CD4-positive, CD25-positive, alpha-beta regulatory T cell (primary cell): ENCODE data around the gene SAMD4A. TPM values are rescaled to one million over a fixed set of nuclear protein-coding genes. Genes with fewer than 3 reads are reported as not detected.

Experiments
- ATAC-seq, 2 donors: fragments of 150-1000 bp; cut with Tn5 transposase; one replicate each; pipeline ENCODE4 v1.10.0; 2021; ENCODE audit warnings: low read depth in 2 of 2, moderate number of reproducible peaks in 2 of 2, moderate library complexity in 1 of 2
- DNase-seq, 3 donors: peaks; one replicate each; pipeline versions ENCODE4 v3.0.0 to v3.0.0-alpha.2; 2012 to 2022; ENCODE audit warnings: mixed read lengths in 1 of 3
- H3K27ac ChIP-seq: one replicate; pipeline ENCODE4 v1.7.0; 2013; ENCODE audit warnings: mild to moderate bottlenecking, low read length; ENCODE audit not compliant: insufficient read depth, poor library complexity, severe bottlenecking
- H3K27me3 ChIP-seq: one replicate; pipeline ENCODE4 v1.7.0; 2013; ENCODE audit warnings: low read length; ENCODE audit not compliant: control insufficient read depth, insufficient read depth
- H3K36me3 ChIP-seq: one replicate; pipeline ENCODE4 v1.7.0; 2013; ENCODE audit warnings: mild to moderate bottlenecking, low read length, moderate library complexity; ENCODE audit not compliant: control insufficient read depth, insufficient read depth
- H3K4me1 ChIP-seq: 2 replicates; pipeline ENCODE4 v1.7.0; 2013; ENCODE audit warnings: mild to moderate bottlenecking, low read length; ENCODE audit not compliant: insufficient read depth, control insufficient read depth, poor library complexity, severe bottlenecking
- H3K4me3 ChIP-seq: one replicate; pipeline ENCODE4 v1.7.0; 2013; ENCODE audit warnings: low read depth, mild to moderate bottlenecking, low read length, moderate library complexity
- H3K9me3 ChIP-seq, 2 experiments: 1 replicate in 1 of 2; 2 replicates in 1 of 2; pipeline ENCODE4 v1.7.0; 2013; ENCODE audit warnings: low read length in 2 of 2, mild to moderate bottlenecking in 1 of 2, moderate library complexity in 1 of 2; ENCODE audit not compliant: control insufficient read depth in 2 of 2
- H3K27ac Mint-ChIP-seq, 3 donors: one replicate each; pipeline ENCODE4 v1.8.0; 2020 to 2022; ENCODE audit warnings: mild to moderate bottlenecking in 3 of 3, mixed read lengths in 3 of 3, moderate library complexity in 2 of 3
- H3K27me3 Mint-ChIP-seq: one replicate; pipeline ENCODE4 v1.8.0; 2022; ENCODE audit warnings: mild to moderate bottlenecking, mixed read lengths
- H3K36me3 Mint-ChIP-seq: one replicate; pipeline ENCODE4 v1.8.0; 2020; ENCODE audit warnings: mixed read lengths
- H3K4me1 Mint-ChIP-seq, 4 donors: one replicate each; pipeline ENCODE4 v1.8.0; 2020 to 2022; ENCODE audit warnings: mixed read lengths in 4 of 4, mild to moderate bottlenecking in 1 of 4
- H3K4me3 Mint-ChIP-seq, 4 donors: one replicate each; pipeline ENCODE4 v1.8.0; 2020 to 2022; ENCODE audit warnings: mild to moderate bottlenecking in 4 of 4, mixed read lengths in 4 of 4, moderate library complexity in 3 of 4
- H3K9me3 Mint-ChIP-seq, 7 donors: one replicate each; pipeline ENCODE4 v1.8.0; 2020 to 2022; ENCODE audit warnings: mixed read lengths in 7 of 7, mild to moderate bottlenecking in 3 of 7, moderate library complexity in 2 of 7
- polyA plus RNA-seq, 4 donors: library from polyadenylated mRNA; unstranded; fragments of 300-500 nt; fragmentation: Illumina TruSeq; gene quantifications; one replicate each; pipeline ENCODE4 v1.2.3, GENCODE V29; 2021
- total RNA-seq: library from RNA; stranded (reverse); gene quantifications from one replicate; pipeline ENCODE4 v1.2.3, GENCODE V29; 2022

The SAMD4A gene
- total and polyA plus RNA-seq, 5 donors from 2014 or later = 0.05 to 7.9 (median 0.13) TPM; not detected in 1

DNA sequence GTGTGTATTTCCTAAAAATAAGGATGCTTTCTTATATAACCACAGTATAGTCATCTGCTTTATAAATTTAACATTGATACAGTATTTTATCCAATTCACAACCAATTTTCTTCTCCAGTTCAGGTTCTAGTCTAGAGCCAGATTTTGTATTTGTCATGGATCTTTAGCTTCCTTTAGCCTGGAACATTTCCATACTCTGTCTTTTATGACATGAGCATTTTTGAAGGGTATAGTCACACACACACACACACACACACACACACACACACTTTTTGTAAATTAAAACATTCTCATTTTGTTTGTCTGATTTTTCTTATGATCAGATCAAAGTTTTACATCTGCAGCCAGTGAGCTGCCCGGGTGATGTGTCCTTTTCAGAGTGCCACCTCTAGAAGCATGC, 31.8 kb upstream of the SAMD4A start:
- H3K27ac Mint-ChIP-seq = no peak overlapping the region
- ATAC-seq (no peak), DNase-seq (no peak)
- no peaks in the 10 kb centered on the region for H3K9me3 Mint-ChIP-seq
- H3K9me3 ChIP-seq = no peaks in the 10 kb centered on the region
- H3K36me3 ChIP-seq = peaks cover 32% of the 10 kb centered on the region
- H3K4me1 ChIP-seq = no peaks in the 10 kb centered on the region
- no peak overlapping the region for H3K27ac ChIP-seq
- no peak overlapping the region for H3K4me3 ChIP-seq
- no peaks in the 10 kb centered on the region for H3K27me3 ChIP-seq
- H3K4me1 Mint-ChIP-seq = peaks cover 0 to 17% (median 3%) of the 10 kb centered on the region in 4 donors
- peaks cover 25% of the 10 kb centered on the region for H3K36me3 Mint-ChIP-seq
- no peak overlapping the region for H3K4me3 Mint-ChIP-seq
- H3K27me3 Mint-ChIP-seq = no peaks in the 10 kb centered on the region

DNA sequence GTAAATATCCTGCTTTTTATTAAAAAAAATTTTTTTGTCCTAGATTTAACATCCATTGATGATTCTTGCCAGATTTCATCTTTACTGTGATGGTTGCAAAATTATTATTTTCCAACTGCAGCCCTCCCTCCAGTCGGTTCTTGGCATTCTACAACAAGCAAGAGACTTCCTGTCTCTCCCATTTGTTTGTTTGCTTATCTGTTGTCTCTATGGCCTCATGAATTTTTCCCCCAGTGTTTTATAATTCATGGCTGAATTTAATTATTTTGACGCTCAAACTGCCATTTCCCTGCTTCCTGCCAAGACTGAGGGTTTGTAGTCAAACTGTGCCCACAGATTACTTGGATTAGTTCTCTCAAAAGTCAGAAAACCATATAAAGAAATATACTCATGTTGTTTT, 31.3 kb upstream of the SAMD4A start:
- Mint-ChIP-seq H3K27me3 (no peaks in the 10 kb centered on the region), H3K4me1 (peaks cover 0 to 17% (median 3%) of the 10 kb centered on the region in 4 donors), H3K27ac (peak overlapping the region in 1 of 3 donors; percentile 68), H3K9me3 (no peaks in the 10 kb centered on the region), H3K4me3 (no peak overlapping the region), H3K36me3 (peaks cover 28% of the 10 kb centered on the region)
- H3K36me3 ChIP-seq = peaks cover 32% of the 10 kb centered on the region
- ATAC-seq (no peak), DNase-seq (no peak)
- no peaks in the 10 kb centered on the region for H3K27me3 ChIP-seq
- no peaks in the 10 kb centered on the region for H3K4me1 ChIP-seq
- no peaks in the 10 kb centered on the region for H3K9me3 ChIP-seq
- H3K27ac ChIP-seq = no peak overlapping the region
- no peak overlapping the region for H3K4me3 ChIP-seq

DNA sequence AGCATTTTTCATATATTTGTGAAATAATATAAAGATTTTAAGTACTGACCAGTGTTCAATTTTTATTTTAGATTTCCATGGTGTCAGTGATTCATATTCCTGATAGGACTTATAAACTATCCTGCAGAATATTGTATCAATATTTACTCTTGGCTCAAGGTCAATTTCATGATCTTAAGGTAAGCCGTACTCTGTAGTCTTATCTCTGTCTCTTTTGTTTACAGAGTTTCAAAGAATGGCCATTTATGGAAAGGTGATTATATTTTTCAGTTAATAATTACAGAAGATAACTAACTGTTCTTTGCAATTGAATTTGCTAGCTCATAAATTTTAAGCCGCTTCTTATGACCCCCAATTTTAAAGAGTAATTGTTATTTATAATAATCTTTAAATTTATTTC, 29.3 kb upstream of the SAMD4A start:
- H3K27ac Mint-ChIP-seq = no peak overlapping the region

DNA sequence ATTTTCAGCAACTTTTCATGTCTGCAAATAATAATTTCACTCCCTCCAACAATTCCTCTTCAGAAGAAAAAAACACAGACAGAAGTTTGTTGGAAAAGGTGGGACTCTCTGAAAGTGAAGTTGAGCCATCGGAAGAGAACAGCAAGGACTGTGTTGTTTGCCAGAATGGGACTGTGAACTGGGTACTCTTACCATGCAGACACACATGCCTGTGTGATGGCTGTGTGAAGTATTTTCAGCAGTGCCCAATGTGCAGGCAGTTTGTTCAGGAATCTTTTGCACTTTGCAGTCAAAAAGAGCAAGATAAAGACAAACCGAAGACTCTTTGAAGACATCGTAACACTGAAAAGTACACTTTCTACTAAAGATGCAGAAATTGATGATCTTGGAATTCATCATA, 28.9 kb upstream of the SAMD4A start:
- H3K27me3 Mint-ChIP-seq = no peaks in the 10 kb centered on the region
- no peak overlapping the region for H3K27ac Mint-ChIP-seq
- Histone ChIP-seq H3K27ac (no peak overlapping the region), H3K27me3 (no peaks in the 10 kb centered on the region), H3K36me3 (peaks cover 26% of the 10 kb centered on the region), H3K4me3 (no peak overlapping the region), H3K9me3 (no peaks in the 10 kb centered on the region), H3K4me1 (no peaks in the 10 kb centered on the region)
- no peak overlapping the region for H3K4me3 Mint-ChIP-seq
- ATAC-seq = no peak
- peaks cover 25% of the 10 kb centered on the region for H3K36me3 Mint-ChIP-seq
- peaks cover 0 to 6% (median 0%) of the 10 kb centered on the region in 4 donors for H3K4me1 Mint-ChIP-seq
- peaks cover 0 to 2% (median 0%) of the 10 kb centered on the region in 7 donors for H3K9me3 Mint-ChIP-seq
- DNase-seq = no peak

More for the DNA sequence above, 29.3 kb upstream of the SAMD4A start:
- Histone ChIP-seq H3K4me1 (no peaks in the 10 kb centered on the region), H3K9me3 (no peaks in the 10 kb centered on the region), H3K36me3 (peaks cover 28% of the 10 kb centered on the region), H3K27me3 (no peaks in the 10 kb centered on the region), H3K4me3 (no peak overlapping the region), H3K27ac (no peak overlapping the region)
- H3K9me3 Mint-ChIP-seq = peaks cover 0 to 2% (median 0%) of the 10 kb centered on the region in 7 donors
- no peaks in the 10 kb centered on the region for H3K27me3 Mint-ChIP-seq
- peaks cover 27% of the 10 kb centered on the region for H3K36me3 Mint-ChIP-seq
- ATAC-seq (no peak), DNase-seq (no peak)
- H3K4me1 Mint-ChIP-seq = peaks cover 0 to 9% (median 3%) of the 10 kb centered on the region in 4 donors
- no peak overlapping the region for H3K4me3 Mint-ChIP-seq

DNA sequence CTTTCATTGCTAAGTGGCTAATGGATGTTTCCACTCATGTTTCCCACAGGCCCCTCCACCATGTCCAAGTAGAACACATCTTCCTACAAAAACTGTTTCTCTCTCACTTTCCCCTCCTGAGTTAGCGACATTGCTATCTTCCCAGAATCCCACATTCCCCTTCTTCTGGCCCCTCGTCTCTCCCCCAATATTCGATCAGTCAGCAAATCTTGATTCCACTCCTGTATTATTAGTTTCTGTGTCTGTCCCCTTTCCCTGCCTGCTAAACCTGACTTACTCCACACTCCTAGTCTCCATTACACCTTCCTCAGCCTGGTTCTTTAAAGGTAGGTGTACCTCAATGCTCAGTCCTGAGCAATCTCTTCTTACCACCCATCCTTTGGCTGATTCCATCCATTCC, 19.3 kb upstream of the SAMD4A start:
- H3K27ac Mint-ChIP-seq = no peak overlapping the region
- H3K9me3 Mint-ChIP-seq = peaks cover 0 to 2% (median 0%) of the 10 kb centered on the region in 7 donors
- no peak for DNase-seq
- Histone ChIP-seq H3K4me3 (no peak overlapping the region), H3K9me3 (no peaks in the 10 kb centered on the region), H3K4me1 (no peaks in the 10 kb centered on the region), H3K27ac (no peak overlapping the region), H3K27me3 (peaks cover 3% of the 10 kb centered on the region), H3K36me3 (no peaks in the 10 kb centered on the region)
- no peak overlapping the region for H3K4me3 Mint-ChIP-seq
- no peaks in the 10 kb centered on the region for H3K4me1 Mint-ChIP-seq
- no peak for ATAC-seq
- no peaks in the 10 kb centered on the region for H3K36me3 Mint-ChIP-seq
- H3K27me3 Mint-ChIP-seq = peaks cover 8% of the 10 kb centered on the region

DNA sequence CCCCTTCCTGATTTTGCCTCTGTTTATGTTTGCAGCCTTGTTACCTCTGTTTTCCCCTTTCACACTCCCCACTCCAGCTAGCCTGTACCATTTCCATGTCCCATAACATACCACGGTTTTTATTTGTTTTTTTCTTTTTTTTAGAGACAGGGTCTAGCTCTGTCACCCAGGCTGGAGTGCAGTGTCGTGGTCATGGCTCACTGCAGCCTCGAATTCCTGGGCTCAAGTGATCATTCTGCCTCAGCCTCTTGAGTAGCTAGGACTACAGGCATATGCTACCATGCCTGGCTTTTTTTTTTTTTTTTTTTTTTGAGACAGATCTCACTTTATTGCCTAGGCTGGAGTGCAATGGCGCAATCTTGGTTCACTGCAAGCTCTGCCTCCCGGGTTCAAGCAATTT, 18.4 kb upstream of the SAMD4A start:
- ATAC-seq = no peak
- Histone ChIP-seq H3K27me3 (peaks cover 3% of the 10 kb centered on the region), H3K4me1 (no peaks in the 10 kb centered on the region), H3K36me3 (no peaks in the 10 kb centered on the region), H3K4me3 (no peak overlapping the region), H3K9me3 (no peaks in the 10 kb centered on the region), H3K27ac (no peak overlapping the region)
- Mint-ChIP-seq H3K27me3 (peaks cover 8% of the 10 kb centered on the region), H3K36me3 (no peaks in the 10 kb centered on the region), H3K4me1 (no peaks in the 10 kb centered on the region), H3K27ac (no peak overlapping the region), H3K9me3 (peaks cover 0 to 2% (median 0%) of the 10 kb centered on the region in 7 donors), H3K4me3 (no peak overlapping the region)
- no peak for DNase-seq

DNA sequence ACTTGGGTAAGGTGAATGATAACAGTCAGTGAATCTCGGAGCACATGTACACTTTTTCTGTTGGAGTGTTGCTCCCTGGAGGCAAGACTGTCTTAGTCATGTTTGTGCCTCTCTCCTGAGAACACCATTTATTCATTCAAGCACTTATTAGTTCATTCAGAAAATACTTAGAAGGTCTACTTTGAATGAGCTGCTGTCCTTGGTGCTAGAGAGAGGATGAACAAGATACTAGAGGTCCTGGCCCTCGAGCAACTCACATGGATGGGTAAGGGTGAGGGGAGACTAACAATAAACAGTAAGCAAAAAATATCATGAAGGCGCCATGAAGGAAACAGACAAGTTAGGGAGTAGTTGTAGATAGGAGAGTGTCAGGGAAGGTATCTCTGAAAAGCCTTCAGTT, 17.1 kb upstream of the SAMD4A start:
- H3K27me3 ChIP-seq = peaks cover 3% of the 10 kb centered on the region
- no peak overlapping the region for H3K27ac Mint-ChIP-seq
- H3K4me3 ChIP-seq = no peak overlapping the region
- no peaks in the 10 kb centered on the region for H3K36me3 Mint-ChIP-seq
- DNase-seq (no peak), ATAC-seq (no peak)
- H3K9me3 ChIP-seq = no peaks in the 10 kb centered on the region
- H3K4me3 Mint-ChIP-seq = no peak overlapping the region
- H3K27me3 Mint-ChIP-seq = peaks cover 8% of the 10 kb centered on the region
- no peaks in the 10 kb centered on the region for H3K36me3 ChIP-seq
- H3K4me1 Mint-ChIP-seq = no peaks in the 10 kb centered on the region
- no peaks in the 10 kb centered on the region for H3K4me1 ChIP-seq
- peaks cover 0 to 2% (median 0%) of the 10 kb centered on the region in 7 donors for H3K9me3 Mint-ChIP-seq
- no peak overlapping the region for H3K27ac ChIP-seq

DNA sequence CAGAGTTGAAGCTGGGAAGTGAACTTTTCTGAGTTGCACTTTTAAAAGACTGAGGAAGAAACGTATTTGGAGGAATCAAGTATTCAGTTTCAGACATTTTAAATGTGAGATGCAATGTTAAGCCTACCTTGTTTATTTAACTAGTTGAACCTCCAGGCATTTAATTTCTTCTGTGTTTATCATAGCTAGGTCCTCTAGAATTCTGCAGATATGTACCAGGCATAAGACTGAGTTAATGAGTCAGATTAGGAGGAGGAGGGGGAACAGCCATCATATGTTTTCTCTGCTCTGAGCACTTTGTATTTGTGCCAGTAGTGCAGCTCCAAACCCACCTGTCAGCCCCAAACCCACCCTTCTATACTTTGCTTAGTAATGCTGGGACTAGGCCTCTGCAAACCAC, 16.4 kb upstream of the SAMD4A start:
- Mint-ChIP-seq H3K9me3 (peaks cover 0 to 2% (median 0%) of the 10 kb centered on the region in 7 donors), H3K4me3 (no peak overlapping the region), H3K4me1 (no peaks in the 10 kb centered on the region), H3K27ac (no peak overlapping the region), H3K36me3 (no peaks in the 10 kb centered on the region), H3K27me3 (peaks cover 8% of the 10 kb centered on the region)
- Histone ChIP-seq H3K9me3 (no peaks in the 10 kb centered on the region), H3K4me1 (no peaks in the 10 kb centered on the region), H3K4me3 (no peak overlapping the region), H3K36me3 (no peaks in the 10 kb centered on the region), H3K27me3 (peaks cover 3% of the 10 kb centered on the region), H3K27ac (no peak overlapping the region)
- no peak for ATAC-seq
- no peak for DNase-seq
